ENCODE measurements around the gene HAGH. TPM values are rescaled to one million over a fixed set of nuclear protein-coding genes. Genes with fewer than 3 reads are reported as not detected.
"Not testable (repeated sequence)": the region's sequence is repeated elsewhere in the genome, so short reads cannot be mapped to it uniquely, and the experiment has no call there.

The HAGH gene
- total RNA-seq, 2 donors from 2014 or later = 99.8 to 183 TPM

GRCh38 chr16:1808691-1809090 lies 17.9 kb downstream of the HAGH start:
- Histone ChIP-seq H3K27ac (no peak overlapping the region), H3K4me3 (no peak overlapping the region), H3K27me3 (replicated peaks; ENCODE audit: insufficient read depth) (no peaks in the 10 kb centered on the region), H3K36me3 (peaks cover 32% of the 10 kb centered on the region), H3K4me1 (ENCODE audit: control insufficient read depth in 1 of 2, low read depth in 2 of 2) (no peaks in the 10 kb centered on the region), H3K9me3 (no peaks in the 10 kb centered on the region)
- ATAC-seq (ENCODE audit: insufficient number of reproducible peaks, low FRiP score, low read depth) = no peak
- TF ChIP-seq, protein P1, sequence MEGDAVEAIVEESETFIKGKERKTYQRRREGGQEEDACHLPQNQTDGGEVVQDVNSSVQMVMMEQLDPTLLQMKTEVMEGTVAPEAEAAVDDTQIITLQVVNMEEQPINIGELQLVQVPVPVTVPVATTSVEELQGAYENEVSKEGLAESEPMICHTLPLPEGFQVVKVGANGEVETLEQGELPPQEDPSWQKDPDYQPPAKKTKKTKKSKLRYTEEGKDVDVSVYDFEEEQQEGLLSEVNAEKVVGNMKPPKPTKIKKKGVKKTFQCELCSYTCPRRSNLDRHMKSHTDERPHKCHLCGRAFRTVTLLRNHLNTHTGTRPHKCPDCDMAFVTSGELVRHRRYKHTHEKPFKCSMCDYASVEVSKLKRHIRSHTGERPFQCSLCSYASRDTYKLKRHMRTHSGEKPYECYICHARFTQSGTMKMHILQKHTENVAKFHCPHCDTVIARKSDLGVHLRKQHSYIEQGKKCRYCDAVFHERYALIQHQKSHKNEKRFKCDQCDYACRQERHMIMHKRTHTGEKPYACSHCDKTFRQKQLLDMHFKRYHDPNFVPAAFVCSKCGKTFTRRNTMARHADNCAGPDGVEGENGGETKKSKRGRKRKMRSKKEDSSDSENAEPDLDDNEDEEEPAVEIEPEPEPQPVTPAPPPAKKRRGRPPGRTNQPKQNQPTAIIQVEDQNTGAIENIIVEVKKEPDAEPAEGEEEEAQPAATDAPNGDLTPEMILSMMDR (IDR thresholded peaks at IDR 0.05) = no peak
- DNase-seq (ENCODE audit: low spot score) = no peak

DNA sequence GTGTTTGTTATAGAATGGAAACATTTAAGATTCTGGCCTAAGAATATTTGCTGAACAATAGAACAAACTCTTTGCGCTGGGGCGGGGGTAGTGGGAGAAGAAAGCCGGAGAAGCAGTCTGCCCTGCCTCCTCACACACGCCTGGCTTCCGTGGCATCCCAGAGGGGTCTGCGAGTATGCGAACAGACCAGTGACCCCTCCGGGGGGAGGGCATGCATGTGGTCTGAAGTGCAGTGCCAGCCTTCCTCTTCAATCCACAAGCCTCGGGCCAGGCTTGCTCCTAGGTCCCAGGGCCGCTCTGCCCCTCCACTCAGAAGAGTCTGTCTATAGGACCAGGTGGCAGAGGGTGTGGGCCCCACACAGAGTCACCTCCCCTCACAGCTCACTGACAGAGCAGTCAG lies 19.0 kb downstream of the HAGH start:
- H3K4me1 ChIP-seq (ENCODE audit: control insufficient read depth in 1 of 2, low read depth in 2 of 2) = no peaks in the 10 kb centered on the region
- H3K36me3 ChIP-seq = peaks cover 30% of the 10 kb centered on the region
- TF ChIP-seq, protein P1 (IDR thresholded peaks at IDR 0.05) = no peak
- no peaks in the 10 kb centered on the region for H3K27me3 ChIP-seq (replicated peaks; ENCODE audit: insufficient read depth)
- H3K27ac ChIP-seq = no peak overlapping the region
- DNase-seq (ENCODE audit: low spot score) (no peak), ATAC-seq (ENCODE audit: insufficient number of reproducible peaks, low FRiP score, low read depth) (no peak)
- no peak overlapping the region for H3K4me3 ChIP-seq
- H3K9me3 ChIP-seq = no peaks in the 10 kb centered on the region

DNA sequence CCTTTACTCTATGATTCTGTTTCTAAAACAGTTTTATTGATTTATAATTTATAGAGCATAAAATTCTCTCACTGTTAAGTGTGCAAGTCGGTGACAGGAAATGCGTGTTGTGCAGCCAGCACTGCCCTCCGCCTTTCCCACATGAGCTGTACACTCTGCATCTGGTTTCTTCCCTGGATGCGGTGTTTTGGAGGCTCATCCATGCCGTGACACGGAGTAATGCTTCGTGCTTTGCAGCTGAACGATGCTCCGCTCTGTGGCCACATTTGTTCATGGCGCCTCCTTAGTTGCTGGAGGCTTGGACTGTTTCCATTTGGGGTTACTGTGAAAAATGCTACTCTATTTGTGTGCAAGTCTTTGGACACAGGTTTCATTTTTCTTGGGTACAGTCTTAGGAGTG lies 25.9 kb downstream of the HAGH start:
- ATAC-seq (ENCODE audit: insufficient number of reproducible peaks, low FRiP score, low read depth) (no peak), DNase-seq (ENCODE audit: low spot score) (no peak)
- TF ChIP-seq, protein P1 (IDR thresholded peaks at IDR 0.05) = no peak
- H3K4me3 ChIP-seq = no peak overlapping the region
- no peaks in the 10 kb centered on the region for H3K27me3 ChIP-seq (replicated peaks; ENCODE audit: insufficient read depth)
- no peaks in the 10 kb centered on the region for H3K4me1 ChIP-seq (ENCODE audit: control insufficient read depth in 1 of 2, low read depth in 2 of 2)
- H3K36me3 ChIP-seq = no peaks in the 10 kb centered on the region
- H3K9me3 ChIP-seq = no peaks in the 10 kb centered on the region
- H3K27ac ChIP-seq = no peak overlapping the region

GRCh38 chr16:1799263-1799662 lies 27.4 kb downstream of the HAGH start:
- H3K9me3 ChIP-seq; ATAC-seq (ENCODE audit: insufficient number of reproducible peaks, low FRiP score, low read depth): not testable (repeated sequence)

GRCh38 chr16:1794908-1795666 lies 31.5 kb downstream of the HAGH start:
- peaks cover 3% of the 10 kb centered on the region for H3K36me3 ChIP-seq
- no peaks in the 10 kb centered on the region for H3K4me1 ChIP-seq (ENCODE audit: control insufficient read depth in 1 of 2, low read depth in 2 of 2)
- DNase-seq (ENCODE audit: low spot score) (no peak), ATAC-seq (ENCODE audit: insufficient number of reproducible peaks, low FRiP score, low read depth) (no peak)
- H3K4me3 ChIP-seq = no peak overlapping the region
- no peaks in the 10 kb centered on the region for H3K9me3 ChIP-seq
- TF ChIP-seq, protein P1 (IDR thresholded peaks at IDR 0.05) = no peak
- no peak overlapping the region for H3K27ac ChIP-seq
- no peaks in the 10 kb centered on the region for H3K27me3 ChIP-seq (replicated peaks; ENCODE audit: insufficient read depth)

More at GRCh38 chr16:1799263-1799662, 27.4 kb downstream of the HAGH start:
- H3K4me1 ChIP-seq (ENCODE audit: control insufficient read depth in 1 of 2, low read depth in 2 of 2); H3K27ac ChIP-seq; H3K27me3 ChIP-seq (replicated peaks; ENCODE audit: insufficient read depth); H3K4me3 ChIP-seq; DNase-seq (ENCODE audit: low spot score); H3K36me3 ChIP-seq: not testable (repeated sequence)

All from thoracic aorta (tissue), 2 donors.